ENCODE data around the gene RNASE8. TPM values are rescaled to one million over a fixed set of nuclear protein-coding genes. Genes with fewer than 3 reads are reported as not detected.

The RNASE8 gene
- total RNA-seq, 1 experiment from 2014 or later = not detected

GRCh38 chr14:21060614-21061346 lies 3.2 kb downstream of the RNASE8 start:
- Histone ChIP-seq H3K4me3 (ENCODE audit: low read depth in 2 of 2, low read length in 2 of 2) (no peak overlapping the region), H3K4me1 (ENCODE audit: control insufficient read depth, insufficient read depth, low read length) (no peaks in the 10 kb centered on the region), H3K9me3 (ENCODE audit: control insufficient read depth, insufficient read depth, low read depth, low read length) (no peaks in the 10 kb centered on the region), H3K27ac (ENCODE audit: low read length) (no peak overlapping the region), H3K36me3 (ENCODE audit: control insufficient read depth, insufficient read depth, low read length) (no peaks in the 10 kb centered on the region), H3K27me3 (ENCODE audit: control insufficient read depth, insufficient read depth, low read length) (peaks cover 2% of the 10 kb centered on the region)
- in situ Hi-C loops (cut with HindIII; ENCODE audit: low pct_unique_long_range_greater_than_20kb, low sequenced_read_pairs) (no loop called here), intact Hi-C loops (cut with micrococcal nuclease; ENCODE audit: unreplicated experiment) (no loop called here)
- ChIA-PET POLR2A (no interaction called here), CTCF (no interaction called here)
- BruUV-seq (replicated peaks) = no TSS peak
- no peak for TF ChIP-seq CTCF (IDR thresholded peaks at IDR 0.05)
- DNase-seq (ENCODE audit: low read depth, low spot score) = no peak
- no peak for ATAC-seq

- in situ Hi-C loops (cut with HindIII; ENCODE audit: low pct_unique_long_range_greater_than_20kb, low sequenced_read_pairs) = no loop called here
- ChIA-PET CTCF (no interaction called here), POLR2A (no interaction called here)
- H3K4me1 ChIP-seq (ENCODE audit: control insufficient read depth, insufficient read depth, low read length) = no peaks in the 10 kb centered on the region
- TF ChIP-seq TCF7L2 (IDR thresholded peaks at IDR 0.05; ENCODE audit: low read depth, low read length) = no peak
- TF ChIP-seq SIN3A (IDR thresholded peaks at IDR 0.05; ENCODE audit: borderline replicate concordance, insufficient read depth, low read depth, low read length) = no peak
- TF ChIP-seq CTCF (IDR thresholded peaks at IDR 0.05) = no peak
- TF ChIP-seq, protein P1, sequence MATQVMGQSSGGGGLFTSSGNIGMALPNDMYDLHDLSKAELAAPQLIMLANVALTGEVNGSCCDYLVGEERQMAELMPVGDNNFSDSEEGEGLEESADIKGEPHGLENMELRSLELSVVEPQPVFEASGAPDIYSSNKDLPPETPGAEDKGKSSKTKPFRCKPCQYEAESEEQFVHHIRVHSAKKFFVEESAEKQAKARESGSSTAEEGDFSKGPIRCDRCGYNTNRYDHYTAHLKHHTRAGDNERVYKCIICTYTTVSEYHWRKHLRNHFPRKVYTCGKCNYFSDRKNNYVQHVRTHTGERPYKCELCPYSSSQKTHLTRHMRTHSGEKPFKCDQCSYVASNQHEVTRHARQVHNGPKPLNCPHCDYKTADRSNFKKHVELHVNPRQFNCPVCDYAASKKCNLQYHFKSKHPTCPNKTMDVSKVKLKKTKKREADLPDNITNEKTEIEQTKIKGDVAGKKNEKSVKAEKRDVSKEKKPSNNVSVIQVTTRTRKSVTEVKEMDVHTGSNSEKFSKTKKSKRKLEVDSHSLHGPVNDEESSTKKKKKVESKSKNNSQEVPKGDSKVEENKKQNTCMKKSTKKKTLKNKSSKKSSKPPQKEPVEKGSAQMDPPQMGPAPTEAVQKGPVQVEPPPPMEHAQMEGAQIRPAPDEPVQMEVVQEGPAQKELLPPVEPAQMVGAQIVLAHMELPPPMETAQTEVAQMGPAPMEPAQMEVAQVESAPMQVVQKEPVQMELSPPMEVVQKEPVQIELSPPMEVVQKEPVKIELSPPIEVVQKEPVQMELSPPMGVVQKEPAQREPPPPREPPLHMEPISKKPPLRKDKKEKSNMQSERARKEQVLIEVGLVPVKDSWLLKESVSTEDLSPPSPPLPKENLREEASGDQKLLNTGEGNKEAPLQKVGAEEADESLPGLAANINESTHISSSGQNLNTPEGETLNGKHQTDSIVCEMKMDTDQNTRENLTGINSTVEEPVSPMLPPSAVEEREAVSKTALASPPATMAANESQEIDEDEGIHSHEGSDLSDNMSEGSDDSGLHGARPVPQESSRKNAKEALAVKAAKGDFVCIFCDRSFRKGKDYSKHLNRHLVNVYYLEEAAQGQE (IDR thresholded peaks at IDR 0.05; ENCODE audit: insufficient read depth in 1 of 2, low read depth in 2 of 2, low read length in 1 of 2) = no peak
- no peak for TF ChIP-seq POLR2AphosphoS5 (IDR thresholded peaks at IDR 0.05; ENCODE audit: low read depth, low read length)
- no peak for ATAC-seq
- H3K27me3 ChIP-seq (ENCODE audit: control insufficient read depth, insufficient read depth, low read length) = peaks cover 2% of the 10 kb centered on the region
- H3K9me3 ChIP-seq (ENCODE audit: control insufficient read depth, insufficient read depth, low read depth, low read length) = no peaks in the 10 kb centered on the region
- BruUV-seq (replicated peaks) = no TSS peak
- intact Hi-C loops (cut with micrococcal nuclease; ENCODE audit: unreplicated experiment) = no loop called here
- H3K36me3 ChIP-seq (ENCODE audit: control insufficient read depth, insufficient read depth, low read length) = no peaks in the 10 kb centered on the region
- H3K4me3 ChIP-seq (ENCODE audit: low read depth in 2 of 2, low read length in 2 of 2) = no peak overlapping the region
- no peak overlapping the region for H3K27ac ChIP-seq (ENCODE audit: low read length)
- DNase-seq (ENCODE audit: low read depth, low spot score) = no peak
These were observed 3.7 kb downstream of the RNASE8 start for GRCh38 chr14:21061347-21061668.

All from Panc1 (cell line).